Stomach (tissue), 9 donors: ENCODE measurements around the gene TAF11. TPM values are rescaled to one million over a fixed set of nuclear protein-coding genes. Genes with fewer than 3 reads are reported as not detected.

Experiments
- DNase-seq, 2 donors: peaks; one replicate each; pipeline versions ENCODE4 v3.0.0 to v3.0.0-alpha.2; 2013 to 2019
- H3K27ac ChIP-seq, 5 donors: fragments of 200-600 bp in 4 of 5; sonication (generic) in 4 of 5; one replicate each; pipeline ENCODE4 v1.5.1; 2013 to 2019; ENCODE audit warnings: mild to moderate bottlenecking in 1 of 5, moderate library complexity in 1 of 5
- H3K27me3 ChIP-seq, 3 donors: fragments of 200-600 bp; sonication (generic); one replicate each; pipeline ENCODE4 v1.5.1; 2017 to 2019; ENCODE audit warnings: mixed run types in 1 of 3
- H3K36me3 ChIP-seq, 4 donors: fragments of 200-600 bp; sonication (generic); 1 replicate in 3 of 4; 2 replicates in 1 of 4; pipeline ENCODE4 v1.5.1; 2016 to 2019
- H3K4me1 ChIP-seq, 4 donors: fragments of 200-600 bp; sonication (generic); one replicate each; pipeline ENCODE4 v1.5.1; 2016 to 2019
- H3K4me3 ChIP-seq, 4 donors: fragments of 200-600 bp; sonication (generic) in 3 of 4; one replicate each; pipeline ENCODE4 v1.5.1; 2016 to 2019; ENCODE audit warnings: mild to moderate bottlenecking in 1 of 4
- H3K9me3 ChIP-seq, 4 donors: fragments of 200-600 bp; sonication (generic); one replicate each; pipeline ENCODE4 v1.5.1; 2016 to 2019
- CTCF ChIP-seq, 7 experiments: fragments of 450-650 bp in 4 of 7; fragments of 200-600 bp in 3 of 7; sonication (generic) in 3 of 7; IDR thresholded peaks; one replicate each; pipeline ENCODE4 v1.5.1; 2016 to 2019; ENCODE audit warnings: antibody characterized with exemption in 7 of 7, control low read depth in 2 of 7, mild to moderate bottlenecking in 1 of 7
- EP300 ChIP-seq: sonication (generic); formaldehyde crosslinking; IDR thresholded peaks from one replicate; pipeline ENCODE4 v1.6.1; 2017; ENCODE audit warnings: antibody characterized with exemption
- POLR2A ChIP-seq, 4 donors: fragments of 450-650 bp; IDR thresholded peaks; one replicate each; pipeline ENCODE4 v1.6.1; 2016; ENCODE audit warnings: antibody characterized with exemption in 4 of 4, control low read depth in 2 of 4, mild to moderate bottlenecking in 1 of 4, moderate library complexity in 1 of 4
- POLR2AphosphoS5 ChIP-seq, 3 donors: sonication (generic); formaldehyde crosslinking; IDR thresholded peaks; one replicate each; pipeline ENCODE4 v1.6.1; 2016; ENCODE audit warnings: antibody characterized with exemption in 3 of 3
- WGBS, 5 donors: extraction: QIAGEN DNeasy Blood & Tissue Kit in 3 of 5; methylation state at CpG; one replicate each; pipeline versions ENCODE4 v1.1.5 to v1.1.7; 2013 to 2018; 5-methylcytosine and 5-hydroxymethylcytosine counted together
- intact Hi-C: fragments of 100-400 bp; cut with DNase I; formaldehyde crosslinking; loops from one replicate; pipeline ENCODE4 v1.15.1; 2023; ENCODE audit warnings: low total_unique reads
- polyA plus RNA-seq, 3 donors: library from polyadenylated mRNA; stranded (reverse); fragments of 200-250 nt; gene quantifications; one replicate each; pipeline ENCODE4 v1.2.3, GENCODE V29; 2013
- total RNA-seq, 5 donors: library from RNA; depleted of rRNA; stranded (reverse); fragments of >200 nt; gene quantifications; one replicate each; pipeline versions ENCODE4 v1.1.0 to v1.2.3, GENCODE V29; 2014 to 2016
- donor health status: healthy with polysubstance abuse.
- donor health status: Bipolar disorder and iron deficiency.
- donor health status: healthy.

TAF11 gene
- total and polyA plus RNA-seq, 8 donors, result 4.9 to 40.8 (median 20.3) TPM

- H3K9me3 ChIP-seq, result no peaks in the 10 kb centered on the region
- no peak overlapping the region for H3K27ac ChIP-seq
- TF ChIP-seq EP300 (no peak), POLR2AphosphoS5 (IDR thresholded peaks at IDR 0.05) (no peak), POLR2A (IDR thresholded peaks at IDR 0.05) (no peak), CTCF (IDR thresholded peaks at IDR 0.05) (no peak)
- no peaks in the 10 kb centered on the region for H3K27me3 ChIP-seq
- peaks cover 21 to 71% (median 58%) of the 10 kb centered on the region in 4 donors for H3K36me3 ChIP-seq
- H3K4me1 ChIP-seq, result peaks cover 0 to 2% (median 0%) of the 10 kb centered on the region in 4 donors
- H3K4me3 ChIP-seq, result no peak overlapping the region
- intact Hi-C loops, result no loop called here
- no peak for DNase-seq
These were observed 50.3 kb downstream of the TAF11 start for GRCh38 chr6:34837528-34837927.

- Histone ChIP-seq H3K4me3 (no peak overlapping the region), H3K4me1 (peaks cover 0 to 2% (median 0%) of the 10 kb centered on the region in 4 donors), H3K27me3 (no peaks in the 10 kb centered on the region), H3K27ac (peak overlapping the region in 1 of 5 donors; percentile 5), H3K36me3 (peaks cover 21 to 68% (median 59%) of the 10 kb centered on the region in 4 donors), H3K9me3 (no peaks in the 10 kb centered on the region)
- no peak for DNase-seq
- 54 to 65% (median 61%) methylated on average over 2 of the region's 2 CpGs for WGBS, 5 donors
- intact Hi-C loops, result no loop called here
- no peak for TF ChIP-seq POLR2A (IDR thresholded peaks at IDR 0.05)
- TF ChIP-seq POLR2AphosphoS5 (IDR thresholded peaks at IDR 0.05), result no peak
- TF ChIP-seq CTCF (IDR thresholded peaks at IDR 0.05), result no peak
- TF ChIP-seq EP300, result no peak
These were observed 51.4 kb downstream of the TAF11 start for GRCh38 chr6:34836451-34836850.

GRCh38 chr6:34836008-34836407 is 51.8 kb downstream of the TAF11 start:
- WGBS, 5 donors, result 83 to 100% (median 94%) methylated on average over 4 of the region's 4 CpGs
- Histone ChIP-seq H3K27me3 (no peaks in the 10 kb centered on the region), H3K4me1 (peaks cover 0 to 2% (median 0%) of the 10 kb centered on the region in 4 donors), H3K36me3 (peaks cover 21 to 67% (median 59%) of the 10 kb centered on the region in 4 donors), H3K4me3 (no peak overlapping the region), H3K27ac (peak overlapping the region in 1 of 5 donors; percentile 5), H3K9me3 (no peaks in the 10 kb centered on the region)
- no peak for TF ChIP-seq POLR2A (IDR thresholded peaks at IDR 0.05)
- no peak for TF ChIP-seq POLR2AphosphoS5 (IDR thresholded peaks at IDR 0.05)
- TF ChIP-seq EP300, result no peak
- no peak for TF ChIP-seq CTCF (IDR thresholded peaks at IDR 0.05)
- no peak for DNase-seq
- intact Hi-C loops, result no loop called here

- WGBS, 5 donors, result 76 to 90% (median 84%) methylated on average over 4 of the region's 4 CpGs
- intact Hi-C loops, result no loop called here
- DNase-seq, result no peak
- TF ChIP-seq POLR2AphosphoS5 (IDR thresholded peaks at IDR 0.05), result no peak
- no peak for TF ChIP-seq EP300
- TF ChIP-seq POLR2A (IDR thresholded peaks at IDR 0.05), result no peak
- Histone ChIP-seq H3K4me1 (peaks cover 0 to 2% (median 0%) of the 10 kb centered on the region in 4 donors), H3K9me3 (no peaks in the 10 kb centered on the region), H3K27me3 (no peaks in the 10 kb centered on the region), H3K36me3 (peaks cover 21 to 76% (median 63%) of the 10 kb centered on the region in 4 donors), H3K27ac (peak overlapping the region in 1 of 5 donors; percentile 5), H3K4me3 (no peak overlapping the region)
These were observed 52.9 kb downstream of the TAF11 start for GRCh38 chr6:34834789-34835518.

- Histone ChIP-seq H3K27ac (no peak overlapping the region), H3K9me3 (no peaks in the 10 kb centered on the region), H3K4me1 (peaks cover 0 to 2% (median 0%) of the 10 kb centered on the region in 4 donors), H3K27me3 (no peaks in the 10 kb centered on the region), H3K36me3 (peaks cover 29 to 78% (median 65%) of the 10 kb centered on the region in 4 donors), H3K4me3 (no peak overlapping the region)
- intact Hi-C loops, result no loop called here
- TF ChIP-seq POLR2AphosphoS5 (IDR thresholded peaks at IDR 0.05) (no peak), POLR2A (IDR thresholded peaks at IDR 0.05) (no peak), EP300 (no peak), CTCF (IDR thresholded peaks at IDR 0.05) (no peak)
- WGBS, 5 donors, result 88 to 100% (median 96%) methylated on average over 1 of the region's 1 CpG
- no peak for DNase-seq
These were observed 54.9 kb downstream of the TAF11 start for GRCh38 chr6:34832942-34833341.
